ENCODE measurements around the gene TMEFF2. TPM values are rescaled to one million over a fixed set of nuclear protein-coding genes. Genes with fewer than 3 reads are reported as not detected.
A peak's percentile ranks its signal among the peaks of the same experiment; 100 is the strongest.

The TMEFF2 gene
- total and polyA plus RNA-seq, 2 donors (not counting 1 experiment from before 2014, with no cell fraction given) = not detected

DNA sequence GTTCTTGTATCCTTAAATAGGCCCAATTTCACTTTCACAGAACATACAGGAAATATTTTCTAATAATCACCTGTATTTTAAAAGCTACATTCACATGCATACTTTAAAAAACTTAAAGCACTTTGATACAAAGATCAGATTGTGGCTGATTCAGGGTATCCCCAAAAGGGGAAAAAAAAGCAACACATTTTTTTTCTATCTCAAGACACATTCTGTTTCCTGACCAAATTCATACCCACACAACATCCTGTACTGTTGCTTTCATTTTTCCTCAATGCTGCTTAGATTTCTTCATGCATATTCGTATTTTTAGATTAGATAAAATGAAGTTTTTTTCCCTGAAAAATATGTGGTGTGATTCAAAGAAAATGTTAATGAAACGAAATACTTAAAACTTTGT lies 122.5 kb downstream of the TMEFF2 start:
- Histone ChIP-seq H3K79me2 (ENCODE audit: control insufficient read depth, insufficient read depth, low read length) (no peaks in the 10 kb centered on the region), H3K4me2 (replicated peaks; ENCODE audit: low read depth, low read length, poor library complexity, severe bottlenecking) (no peak overlapping the region), H3K36me3 (replicated peaks in 1 of 2; ENCODE audit: control extremely low read depth in 1 of 2, control insufficient read depth in 1 of 2, extremely low read depth in 1 of 2, insufficient read depth in 2 of 2, low read length in 1 of 2) (no peaks in the 10 kb centered on the region), H4K20me1 (ENCODE audit: control insufficient read depth, insufficient read depth, low read length, poor library complexity, severe bottlenecking) (no peaks in the 10 kb centered on the region), H3K27ac (ENCODE audit: low read length in 2 of 2) (no peak overlapping the region), H2AFZ (ENCODE audit: insufficient read depth, low read depth, low read length, poor library complexity, severe bottlenecking) (peak overlapping the region; percentile 11), H3K9ac (ENCODE audit: low read length) (no peak overlapping the region), H3K4me3 (ENCODE audit: control extremely low read depth in 1 of 5, extremely low read depth in 1 of 5, insufficient read depth in 1 of 5, low read depth in 2 of 5, low read length in 4 of 5) (no peak overlapping the region), H3K4me1 (ENCODE audit: control insufficient read depth in 2 of 2, insufficient read depth in 2 of 2, low read length in 2 of 2) (no peaks in the 10 kb centered on the region), H3K27me3 (replicated peaks in 1 of 4; ENCODE audit: control extremely low read depth in 1 of 4, control insufficient read depth in 3 of 4, insufficient read depth in 4 of 4, low read length in 3 of 4) (no peaks in the 10 kb centered on the region), H3K9me3 (ENCODE audit: control extremely low read depth in 1 of 3, control insufficient read depth in 2 of 3, insufficient read depth in 1 of 3, low read length in 2 of 3) (no peaks in the 10 kb centered on the region)
- WGBS (ENCODE audit: insufficient coverage) = no CpG with 5 or more reads among the region's 2 CpGs
- Mint-ChIP-seq H3K4me1 (peaks cover 1% of the 10 kb centered on the region), H3K9me3 (ENCODE audit: insufficient read depth) (no peaks in the 10 kb centered on the region), H3K27ac (no peak overlapping the region), H3K27me3 (peaks cover 4% of the 10 kb centered on the region), H3K4me3 (no peak overlapping the region)
- DNase-seq (no peak), ATAC-seq (ENCODE audit: low read depth) (no peak)
- TF ChIP-seq, protein P1, sequence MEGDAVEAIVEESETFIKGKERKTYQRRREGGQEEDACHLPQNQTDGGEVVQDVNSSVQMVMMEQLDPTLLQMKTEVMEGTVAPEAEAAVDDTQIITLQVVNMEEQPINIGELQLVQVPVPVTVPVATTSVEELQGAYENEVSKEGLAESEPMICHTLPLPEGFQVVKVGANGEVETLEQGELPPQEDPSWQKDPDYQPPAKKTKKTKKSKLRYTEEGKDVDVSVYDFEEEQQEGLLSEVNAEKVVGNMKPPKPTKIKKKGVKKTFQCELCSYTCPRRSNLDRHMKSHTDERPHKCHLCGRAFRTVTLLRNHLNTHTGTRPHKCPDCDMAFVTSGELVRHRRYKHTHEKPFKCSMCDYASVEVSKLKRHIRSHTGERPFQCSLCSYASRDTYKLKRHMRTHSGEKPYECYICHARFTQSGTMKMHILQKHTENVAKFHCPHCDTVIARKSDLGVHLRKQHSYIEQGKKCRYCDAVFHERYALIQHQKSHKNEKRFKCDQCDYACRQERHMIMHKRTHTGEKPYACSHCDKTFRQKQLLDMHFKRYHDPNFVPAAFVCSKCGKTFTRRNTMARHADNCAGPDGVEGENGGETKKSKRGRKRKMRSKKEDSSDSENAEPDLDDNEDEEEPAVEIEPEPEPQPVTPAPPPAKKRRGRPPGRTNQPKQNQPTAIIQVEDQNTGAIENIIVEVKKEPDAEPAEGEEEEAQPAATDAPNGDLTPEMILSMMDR (IDR thresholded peaks at IDR 0.05) = no peak
- no peak for TF ChIP-seq EZH2 (IDR thresholded peaks at IDR 0.05; ENCODE audit: borderline replicate concordance, insufficient read depth, low read depth, low read length, poor library complexity, severe bottlenecking)
- ChIA-PET POLR2A (no interaction called here), CTCF (no interaction called here)
- intact Hi-C loops (cut with micrococcal nuclease) = no loop called here

DNA sequence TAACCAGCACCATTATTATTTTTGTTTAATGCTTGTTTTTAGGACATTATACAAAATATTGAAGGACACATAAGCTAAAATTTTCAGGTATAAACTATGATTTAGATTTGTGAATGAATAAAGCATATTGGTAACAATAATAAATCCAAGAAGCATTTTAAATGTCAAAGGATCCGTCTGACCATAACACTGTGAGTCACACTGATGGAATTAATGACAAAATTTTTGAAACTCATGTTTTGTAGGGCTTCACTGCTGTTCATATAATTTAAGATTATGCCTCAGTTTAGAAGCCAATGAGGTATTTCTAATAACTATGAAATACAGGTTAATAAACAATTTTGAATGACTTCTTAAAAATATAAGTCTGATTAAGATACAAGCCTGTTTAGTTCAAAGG lies 124.6 kb downstream of the TMEFF2 start:
- H3K9me3 Mint-ChIP-seq (ENCODE audit: insufficient read depth) = no peaks in the 10 kb centered on the region
- H2AFZ ChIP-seq (ENCODE audit: insufficient read depth, low read depth, low read length, poor library complexity, severe bottlenecking) = no peak overlapping the region
- no peaks in the 10 kb centered on the region for H3K4me1 ChIP-seq (ENCODE audit: control insufficient read depth in 2 of 2, insufficient read depth in 2 of 2, low read length in 2 of 2)
- H3K27ac ChIP-seq (ENCODE audit: low read length in 2 of 2) = no peak overlapping the region
- H3K27ac Mint-ChIP-seq = no peak overlapping the region
- no peaks in the 10 kb centered on the region for H3K9me3 ChIP-seq (ENCODE audit: control extremely low read depth in 1 of 3, control insufficient read depth in 2 of 3, insufficient read depth in 1 of 3, low read length in 2 of 3)
- no peaks in the 10 kb centered on the region for H3K27me3 ChIP-seq (replicated peaks in 1 of 4; ENCODE audit: control extremely low read depth in 1 of 4, control insufficient read depth in 3 of 4, insufficient read depth in 4 of 4, low read length in 3 of 4)
- no peak overlapping the region for H3K4me3 Mint-ChIP-seq
- ChIA-PET CTCF (no interaction called here), POLR2A (no interaction called here)
- no peak overlapping the region for H3K9ac ChIP-seq (ENCODE audit: low read length)
- DNase-seq (no peak), ATAC-seq (ENCODE audit: low read depth) (no peak)
- H3K4me2 ChIP-seq (replicated peaks; ENCODE audit: low read depth, low read length, poor library complexity, severe bottlenecking) = no peak overlapping the region
- peaks cover 1% of the 10 kb centered on the region for H3K4me1 Mint-ChIP-seq
- peaks cover 5% of the 10 kb centered on the region for H3K27me3 Mint-ChIP-seq
- intact Hi-C loops (cut with micrococcal nuclease) = no loop called here
- H3K36me3 ChIP-seq (replicated peaks in 1 of 2; ENCODE audit: control extremely low read depth in 1 of 2, control insufficient read depth in 1 of 2, extremely low read depth in 1 of 2, insufficient read depth in 2 of 2, low read length in 1 of 2) = no peaks in the 10 kb centered on the region
- H4K20me1 ChIP-seq (ENCODE audit: control insufficient read depth, insufficient read depth, low read length, poor library complexity, severe bottlenecking) = no peaks in the 10 kb centered on the region
- WGBS (ENCODE audit: insufficient coverage) = no CpG with 5 or more reads among the region's 1 CpG
- H3K79me2 ChIP-seq (ENCODE audit: control insufficient read depth, insufficient read depth, low read length) = no peaks in the 10 kb centered on the region
- TF ChIP-seq EZH2 (IDR thresholded peaks at IDR 0.05; ENCODE audit: borderline replicate concordance, insufficient read depth, low read depth, low read length, poor library complexity, severe bottlenecking) = no peak
- TF ChIP-seq, protein P1 (IDR thresholded peaks at IDR 0.05) = no peak
- H3K4me3 ChIP-seq (ENCODE audit: control extremely low read depth in 1 of 5, extremely low read depth in 1 of 5, insufficient read depth in 1 of 5, low read depth in 2 of 5, low read length in 4 of 5) = no peak overlapping the region

All from B cell (primary cell).